HepG2 (cell line): ENCODE results near the gene SOX12. TPM values are rescaled to one million over a fixed set of nuclear protein-coding genes. Genes with fewer than 3 reads are reported as not detected.

Source experiments
- BCLAF1 ChIP-seq: fragments of 450-650 bp; IDR thresholded peaks from 2 replicates; pipeline ENCODE4 v1.6.1; 2017; ENCODE audit warnings: mild to moderate bottlenecking
- CREB3 ChIP-seq: sonication (generic); formaldehyde crosslinking; IDR thresholded peaks from 2 replicates; pipeline ENCODE4 v1.5.0; 2020; ENCODE audit warnings: missing genetic modification reagents
- IRF9 ChIP-seq: sonication (generic); formaldehyde crosslinking; IDR thresholded peaks from 2 replicates; pipeline ENCODE4 v1.8.0; 2022; ENCODE audit warnings: missing genetic modification reagents, mild to moderate bottlenecking, borderline replicate concordance
- KLF15 ChIP-seq: sonication (generic); formaldehyde crosslinking; IDR thresholded peaks from 2 replicates; pipeline ENCODE4 v1.8.1; 2023; ENCODE audit warnings: borderline replicate concordance, mild to moderate bottlenecking, inconsistent platforms, missing genetic modification reagents, mixed read lengths
- POLR2G ChIP-seq: fragments of 200-400 bp; formaldehyde crosslinking; IDR thresholded peaks from 2 replicates; pipeline ENCODE4 v1.6.1; 2018; ENCODE audit warnings: mild to moderate bottlenecking, low read depth, low read length, moderate library complexity
- SP2 ChIP-seq: sonication (generic); formaldehyde crosslinking; IDR thresholded peaks from 2 replicates; pipeline ENCODE4 v1.5.1; 2020; ENCODE audit warnings: mild to moderate bottlenecking, missing genetic modification reagents
- TCF12 ChIP-seq, 2 experiments: fragments of 450-650 bp in 1 of 2; sonication (generic) in 1 of 2; formaldehyde crosslinking in 1 of 2; IDR thresholded peaks; 2 replicates each; pipeline versions ENCODE4 v1.6.1 to v1.8.0; 2017 to 2022; ENCODE audit warnings: antibody characterized with exemption in 1 of 2, mild to moderate bottlenecking in 1 of 2, missing genetic modification reagents in 1 of 2, moderate library complexity in 1 of 2
- XBP1 ChIP-seq: sonication (generic); formaldehyde crosslinking; IDR thresholded peaks from 2 replicates; pipeline ENCODE4 v1.5.0; 2020; ENCODE audit warnings: missing genetic modification reagents
- ZNF124 ChIP-seq: sonication (generic); formaldehyde crosslinking; IDR thresholded peaks from 2 replicates; pipeline ENCODE4 v1.4.0; 2020; ENCODE audit warnings: missing genetic modification reagents
- ZNF207 ChIP-seq: fragments of 450-650 bp; IDR thresholded peaks from 2 replicates; pipeline ENCODE4 v1.6.1; 2016; ENCODE audit warnings: antibody characterized with exemption, borderline replicate concordance
- ZNF468 ChIP-seq: sonication (generic); formaldehyde crosslinking; IDR thresholded peaks from 2 replicates; pipeline ENCODE4 v1.8.0; 2022; ENCODE audit warnings: mild to moderate bottlenecking, moderate library complexity, missing genetic modification reagents
- polyA plus RNA-seq, 8 experiments: library from polyadenylated mRNA; depleted of rRNA in 3 of 8; stranded (reverse) in 7 of 8; unstranded in 1 of 8; fragments of >200 nt; fragmentation: Illumina TruSeq in 4 of 8; extraction: Trizol in 4 of 8; gene quantifications; 2 replicates each; pipeline versions ENCODE4 v1.2.1 to v1.2.3, GENCODE V29; 2011 to 2016; ENCODE audit warnings: low read depth in 4 of 8, missing spikeins in 1 of 8, mixed read lengths in 1 of 8; ENCODE audit not compliant: insufficient read depth in 1 of 8
- total RNA-seq, 5 experiments: library from RNA; depleted of rRNA; stranded (reverse); fragments of >200 nt; fragmentation: Illumina TruSeq; extraction: Trizol; gene quantifications; 2 replicates each; pipeline ENCODE4 v1.2.3, GENCODE V29; 2016; ENCODE audit warnings: low read depth in 1 of 5
- TF ChIP-seq, protein P1 (sequence below): sonication (generic); formaldehyde crosslinking; IDR thresholded peaks from 2 replicates; pipeline ENCODE4 v1.4.0; 2020; ENCODE audit warnings: low read depth, missing genetic modification reagents
- TF ChIP-seq, protein P2 (sequence below): sonication (generic); formaldehyde crosslinking; IDR thresholded peaks from 2 replicates; pipeline ENCODE4 v1.8.1; 2023; ENCODE audit warnings: mild to moderate bottlenecking, missing genetic modification reagents
- TF ChIP-seq, protein P3 (sequence below): sonication (generic); formaldehyde crosslinking; IDR thresholded peaks from 2 replicates; pipeline ENCODE4 v1.4.0; 2020; ENCODE audit warnings: missing genetic modification reagents

Gene SOX12
- total and polyA plus RNA-seq, 2 of the 13 experiments (the other 11 are each of a cell fraction or from before 2014, with no cell fraction given), result 10.0 to 18.7 TPM

DNA sequence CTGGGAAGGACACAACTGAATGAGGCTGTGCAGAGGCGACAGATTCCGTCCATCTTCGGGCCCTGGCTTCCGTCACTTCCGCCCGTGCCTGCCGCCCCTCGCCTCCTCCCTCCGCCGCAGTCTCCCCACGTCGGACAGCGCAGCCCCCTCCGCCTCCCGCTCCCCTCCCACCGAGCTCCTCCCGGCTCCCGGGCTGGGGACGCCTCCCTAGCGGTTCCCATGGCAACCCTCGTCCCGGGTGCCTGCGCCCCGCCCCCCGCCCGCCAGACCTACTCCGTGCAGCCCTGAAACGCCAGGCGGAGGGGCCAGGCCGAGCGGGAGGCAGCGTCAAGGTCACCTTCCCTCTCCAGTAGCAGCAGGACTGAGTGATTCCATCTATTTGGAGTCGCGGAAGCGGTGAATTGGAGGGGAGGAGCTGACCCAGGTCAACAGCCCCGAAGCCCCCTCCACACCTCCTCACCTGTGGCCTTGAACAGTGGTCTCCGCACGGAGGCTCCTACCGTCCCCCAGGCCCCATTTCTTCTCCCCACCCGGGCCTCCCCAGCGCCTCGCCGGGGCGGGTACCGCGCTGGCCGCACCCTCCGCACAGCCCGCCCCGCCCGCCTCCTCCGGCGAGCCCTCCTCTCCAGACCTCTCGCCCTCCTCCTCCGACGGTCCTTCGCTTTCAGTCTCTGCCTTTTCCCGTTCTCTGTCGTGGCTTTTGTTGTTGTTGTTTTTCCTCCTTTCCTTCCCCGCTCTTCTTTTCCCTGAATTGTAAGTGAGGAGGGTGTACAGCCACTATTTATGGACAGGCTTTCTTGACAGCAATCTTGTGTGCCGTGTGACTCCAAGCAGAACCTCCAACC lies 22.5 kb downstream of the SOX12 start (continued):
- TF ChIP-seq, protein P1, sequence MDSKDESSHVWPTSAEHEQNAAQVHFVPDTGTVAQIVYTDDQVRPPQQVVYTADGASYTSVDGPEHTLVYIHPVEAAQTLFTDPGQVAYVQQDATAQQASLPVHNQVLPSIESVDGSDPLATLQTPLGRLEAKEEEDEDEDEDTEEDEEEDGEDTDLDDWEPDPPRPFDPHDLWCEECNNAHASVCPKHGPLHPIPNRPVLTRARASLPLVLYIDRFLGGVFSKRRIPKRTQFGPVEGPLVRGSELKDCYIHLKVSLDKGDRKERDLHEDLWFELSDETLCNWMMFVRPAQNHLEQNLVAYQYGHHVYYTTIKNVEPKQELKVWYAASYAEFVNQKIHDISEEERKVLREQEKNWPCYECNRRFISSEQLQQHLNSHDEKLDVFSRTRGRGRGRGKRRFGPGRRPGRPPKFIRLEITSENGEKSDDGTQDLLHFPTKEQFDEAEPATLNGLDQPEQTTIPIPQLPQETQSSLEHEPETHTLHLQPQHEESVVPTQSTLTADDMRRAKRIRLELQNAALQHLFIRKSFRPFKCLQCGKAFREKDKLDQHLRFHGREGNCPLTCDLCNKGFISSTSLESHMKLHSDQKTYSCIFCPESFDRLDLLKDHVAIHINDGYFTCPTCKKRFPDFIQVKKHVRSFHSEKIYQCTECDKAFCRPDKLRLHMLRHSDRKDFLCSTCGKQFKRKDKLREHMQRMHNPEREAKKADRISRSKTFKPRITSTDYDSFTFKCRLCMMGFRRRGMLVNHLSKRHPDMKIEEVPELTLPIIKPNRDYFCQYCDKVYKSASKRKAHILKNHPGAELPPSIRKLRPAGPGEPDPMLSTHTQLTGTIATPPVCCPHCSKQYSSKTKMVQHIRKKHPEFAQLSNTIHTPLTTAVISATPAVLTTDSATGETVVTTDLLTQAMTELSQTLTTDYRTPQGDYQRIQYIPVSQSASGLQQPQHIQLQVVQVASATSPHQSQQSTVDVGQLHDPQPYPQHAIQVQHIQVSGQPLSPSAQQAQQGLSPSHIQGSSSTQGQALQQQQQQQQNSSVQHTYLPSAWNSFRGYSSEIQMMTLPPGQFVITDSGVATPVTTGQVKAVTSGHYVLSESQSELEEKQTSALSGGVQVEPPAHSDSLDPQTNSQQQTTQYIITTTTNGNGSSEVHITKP (CRISPR knock-in tag), result peak; percentile 94
- TF ChIP-seq XBP1 (CRISPR knock-in tag) (0 out of 2 replicates have a peak, but pooled peaks have one; percentile 63), BCLAF1 (no peak), POLR2G (peak; percentile 97), SP2 (peak; percentile 73), ZNF207 (peak; percentile 94; the same call in 1 of the 2 replicates), CREB3 (no peak), TCF12 (IDR thresholded peaks at IDR 0.05) (no peak), TCF12 (CRISPR knock-in tag; IDR thresholded peaks at IDR 0.05) (peak; percentile 67), KLF15 (CRISPR knock-in tag) (no peak), IRF9 (CRISPR knock-in tag) (peak; percentile 93), ZNF468 (CRISPR knock-in tag) (no peak), ZNF124 (CRISPR knock-in tag) (peak; percentile 98)
- TF ChIP-seq, protein P2, sequence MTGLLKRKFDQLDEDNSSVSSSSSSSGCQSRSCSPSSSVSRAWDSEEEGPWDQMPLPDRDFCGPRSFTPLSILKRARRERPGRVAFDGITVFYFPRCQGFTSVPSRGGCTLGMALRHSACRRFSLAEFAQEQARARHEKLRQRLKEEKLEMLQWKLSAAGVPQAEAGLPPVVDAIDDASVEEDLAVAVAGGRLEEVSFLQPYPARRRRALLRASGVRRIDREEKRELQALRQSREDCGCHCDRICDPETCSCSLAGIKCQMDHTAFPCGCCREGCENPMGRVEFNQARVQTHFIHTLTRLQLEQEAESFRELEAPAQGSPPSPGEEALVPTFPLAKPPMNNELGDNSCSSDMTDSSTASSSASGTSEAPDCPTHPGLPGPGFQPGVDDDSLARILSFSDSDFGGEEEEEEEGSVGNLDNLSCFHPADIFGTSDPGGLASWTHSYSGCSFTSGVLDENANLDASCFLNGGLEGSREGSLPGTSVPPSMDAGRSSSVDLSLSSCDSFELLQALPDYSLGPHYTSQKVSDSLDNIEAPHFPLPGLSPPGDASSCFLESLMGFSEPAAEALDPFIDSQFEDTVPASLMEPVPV (CRISPR knock-in tag), result peak; percentile 96; the same call in 1 of the 2 replicates
- TF ChIP-seq, protein P3, sequence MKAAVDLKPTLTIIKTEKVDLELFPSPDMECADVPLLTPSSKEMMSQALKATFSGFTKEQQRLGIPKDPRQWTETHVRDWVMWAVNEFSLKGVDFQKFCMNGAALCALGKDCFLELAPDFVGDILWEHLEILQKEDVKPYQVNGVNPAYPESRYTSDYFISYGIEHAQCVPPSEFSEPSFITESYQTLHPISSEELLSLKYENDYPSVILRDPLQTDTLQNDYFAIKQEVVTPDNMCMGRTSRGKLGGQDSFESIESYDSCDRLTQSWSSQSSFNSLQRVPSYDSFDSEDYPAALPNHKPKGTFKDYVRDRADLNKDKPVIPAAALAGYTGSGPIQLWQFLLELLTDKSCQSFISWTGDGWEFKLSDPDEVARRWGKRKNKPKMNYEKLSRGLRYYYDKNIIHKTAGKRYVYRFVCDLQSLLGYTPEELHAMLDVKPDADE (CRISPR knock-in tag), result peak; percentile 95
